RWPE1 (cell line): Measurements from ENCODE around the gene TXLNG.

Experiments
- CTCF ChIA-PET: fragments of 350-600 bp; sonication (Branson Sonifier 250); formaldehyde crosslinking; extraction: SDS; loops from one replicate; lab custom pipeline; 2021; lab: Yijun Ruan, JAX
- POLR2A ChIA-PET: fragments of 400-600 bp; formaldehyde crosslinking; extraction: SDS; loops from one replicate; lab custom pipeline; 2020; ENCODE audit warnings: antibody characterized with exemption; ENCODE audit not compliant: low non-redundant PET; lab: Yijun Ruan, JAX
- DNase-seq: peaks from one replicate; pipeline ENCODE4 v3.0.0; 2012; ENCODE audit warnings: low spot score
- H3K27ac ChIP-seq: fragments of 450-650 bp; 2 replicates; pipeline ENCODE4 v1.5.1; 2017
- CTCF ChIP-seq: fragments of 450-650 bp; conservative IDR thresholded peaks from 2 replicates; pipeline ENCODE4 v1.5.1; 2017; ENCODE audit warnings: low read depth, mild to moderate bottlenecking

The TXLNG gene

GRCh38 chrX:16832301-16832700, 46.0 kb downstream of the TXLNG start:
- no peak for DNase-seq
- H3K27ac ChIP-seq, result no peak overlapping the region
- TF ChIP-seq CTCF, result no peak
- ChIA-PET POLR2A (no interaction called here), CTCF (no interaction called here)

- ChIA-PET POLR2A (no interaction called here), CTCF (interaction anchor here (0.5 kb wide), 1 partner anchor 22 kb away, joined by 3 read pairs; no protein-coding TSS in a partner anchor)
- no peak for DNase-seq
- TF ChIP-seq CTCF, result no peak
- H3K27ac ChIP-seq, result no peak overlapping the region
Observed at GRCh38 chrX:16834806-16835205, 48.5 kb downstream of the TXLNG start.

GRCh38 chrX:16836371-16836770, 50.1 kb downstream of the TXLNG start:
- no peak for DNase-seq
- POLR2A ChIA-PET, result no interaction called here
- CTCF ChIA-PET, result no interaction called here
- no peak for TF ChIP-seq CTCF
- 0 out of 2 replicates have a peak overlapping the region, but pooled peaks have one; percentile 22 for H3K27ac ChIP-seq

- peak overlapping the region; percentile 87 for H3K27ac ChIP-seq
- ChIA-PET CTCF (no interaction called here), POLR2A (no interaction called here)
- TF ChIP-seq CTCF, result no peak
- peak; percentile 27 for DNase-seq
Observed at GRCh38 chrX:16838202-16839066, 52.2 kb downstream of the TXLNG start.

GRCh38 chrX:16839219-16839851, 53.1 kb downstream of the TXLNG start:
- peak overlapping the region; percentile 87 for H3K27ac ChIP-seq
- ChIA-PET POLR2A (no interaction called here), CTCF (interaction anchor here (0.9 kb wide), 1 partner anchor 1106 kb away, joined by 3 read pairs; no protein-coding TSS in a partner anchor)
- DNase-seq, result no peak
- no peak for TF ChIP-seq CTCF

GRCh38 chrX:16839852-16840460, 53.7 kb downstream of the TXLNG start:
- peak; percentile 54 for DNase-seq

More at GRCh38 chrX:16839852-16840460, 53.7 kb downstream of the TXLNG start:
- CTCF ChIA-PET, result interaction anchor here (0.9 kb wide), 1 partner anchor 1105 kb away, joined by 3 read pairs; no protein-coding TSS in a partner anchor
- TF ChIP-seq CTCF, result no peak
- peak overlapping the region; percentile 87 for H3K27ac ChIP-seq
- POLR2A ChIA-PET, result no interaction called here
